OCI-LY3 (cell line): ENCODE data around the gene FAM83E.

ENCODE experiments used
- H2AFZ ChIP-seq: fragments of 200-600, 300-600 bp; shearing (Covaris generic); 2 replicates; pipeline ENCODE4 v1.6.0; 2014; ENCODE audit warnings: antibody characterized with exemption, low read depth, low read length
- H3K27ac ChIP-seq: fragments of 200-600, 300-600 bp; sonication (generic); 2 replicates; pipeline ENCODE4 v1.5.1; 2014; ENCODE audit warnings: mild to moderate bottlenecking, low read length, moderate library complexity, mixed read lengths
- H3K27me3 ChIP-seq: fragments of 200-600, 300-600 bp; sonication (generic); 2 replicates; pipeline ENCODE4 v1.6.1; 2014; ENCODE audit warnings: low read depth, low read length, mixed read lengths
- H3K36me3 ChIP-seq: fragments of 200-600, 300-600 bp; sonication (generic); replicated peaks from 2 replicates; pipeline ENCODE3; 2014; ENCODE audit warnings: low read depth, low read length, mixed read lengths
- H3K4me1 ChIP-seq: fragments of 300-600, 200-600 bp; sonication (generic); 2 replicates; pipeline ENCODE4 v1.6.1; 2014; ENCODE audit warnings: low read length, mixed read lengths
- H3K4me2 ChIP-seq: fragments of 200-600, 300-600 bp; sonication (generic); 2 replicates; pipeline ENCODE4 v1.6.1; 2014; ENCODE audit warnings: low read length, mixed read lengths
- H3K4me3 ChIP-seq: fragments of 300-600, 200-600 bp; sonication (generic); 2 replicates; pipeline ENCODE4 v1.5.1; 2014; ENCODE audit warnings: antibody characterized with exemption, mild to moderate bottlenecking, low read length, moderate library complexity
- H3K79me2 ChIP-seq: fragments of 300-600, 200-600 bp; shearing (Covaris generic); 2 replicates; pipeline ENCODE4 v1.6.1; 2014; ENCODE audit warnings: mild to moderate bottlenecking, low read length, mixed read lengths
- H3K9ac ChIP-seq: fragments of 300-600, 200-600 bp; shearing (Covaris generic); 2 replicates; pipeline ENCODE4 v1.6.0; 2014; ENCODE audit warnings: mild to moderate bottlenecking, low read length, moderate library complexity
- H3K9me3 ChIP-seq: fragments of 200-600, 300-600 bp; shearing (Covaris generic); 2 replicates; pipeline ENCODE4 v1.6.1; 2014; ENCODE audit warnings: low read length, mixed read lengths; ENCODE audit not compliant: insufficient read depth
- H4K20me1 ChIP-seq: fragments of 200-600, 300-600 bp; sonication (generic); 2 replicates; pipeline ENCODE4 v1.6.1; 2016; ENCODE audit warnings: low read length, mixed read lengths; ENCODE audit not compliant: insufficient read depth
- EZH2phosphoT487 ChIP-seq: fragments of 200-600 bp; shearing (Covaris generic); IDR thresholded peaks from 2 replicates; pipeline ENCODE4 v1.6.1; 2018; ENCODE audit warnings: antibody characterized with exemption, mixed run types, low read depth
- TF ChIP-seq, protein P1 (sequence below): fragments of 200-600, 300-600 bp; sonication (generic); IDR thresholded peaks from 2 replicates; pipeline ENCODE4 v1.5.1; 2014; ENCODE audit warnings: antibody characterized with exemption, low read length, low read depth

The FAM83E gene

DNA sequence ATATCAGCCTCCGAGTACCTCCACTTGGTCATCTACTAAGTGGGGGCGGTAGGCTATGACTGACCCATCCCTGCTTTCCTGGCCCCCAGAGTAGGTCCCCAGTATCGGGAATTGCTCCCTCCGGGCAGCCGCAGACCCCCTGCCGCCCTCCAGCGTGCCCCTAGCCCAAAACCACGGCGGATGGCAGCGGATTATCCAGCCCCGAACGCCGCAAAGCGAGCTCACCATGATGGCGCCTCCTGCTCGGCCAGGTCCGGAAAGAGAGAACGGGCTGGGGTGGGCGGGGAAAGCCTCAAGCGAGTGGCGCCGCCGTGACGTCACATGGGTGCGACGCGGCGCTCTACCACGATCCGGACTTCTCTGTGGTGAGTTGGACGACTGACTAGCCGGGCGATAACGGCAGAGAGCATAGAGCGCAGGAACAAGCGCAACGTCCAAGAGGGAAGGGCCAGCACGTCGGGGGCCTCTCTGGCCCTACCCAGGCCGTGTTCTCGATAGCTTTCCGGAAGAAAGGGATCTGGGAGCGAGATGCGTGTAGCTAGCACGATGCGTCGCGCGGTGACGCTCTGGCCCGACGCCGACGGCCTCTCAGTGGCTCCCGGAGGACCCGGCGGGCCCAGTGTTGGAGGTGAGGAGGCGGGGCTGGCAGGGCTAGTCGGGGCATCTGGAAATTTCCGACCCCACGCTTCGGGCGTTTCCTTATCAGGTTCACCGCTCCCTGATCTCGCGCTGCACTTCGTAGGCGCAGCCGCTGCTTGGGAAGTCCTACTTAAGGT, 4.2 kb upstream of the FAM83E start, which contains the start of the genes RPL18 and SPHK2:
Gene RPL18, minus strand, starts transcription at position 263 of the 776 bp plus-strand sequence. Its CDS starts 35 bp downstream, at position 228.
Gene SPHK2, plus strand, starts transcription at position 591 of the 776 bp plus-strand sequence. CDS start 1,009 bp downstream, outside the sequence.
- Histone ChIP-seq H4K20me1 (peaks cover 45% of the 10 kb centered on the region), H3K36me3 (peaks cover 39% of the 10 kb centered on the region), H3K79me2 (peaks cover 52% of the 10 kb centered on the region), H3K4me3 (peak within 1 kb of the TSS; percentile 96), H3K9ac (peak within 1 kb of the TSS; percentile 99), H3K27ac (peak within 1 kb of the TSS; percentile 74), H3K4me1 (peaks cover 39% of the 10 kb centered on the region), H3K4me2 (peak within 1 kb of the TSS; percentile 98), H3K27me3 (no peaks in the 10 kb centered on the region), H3K9me3 (no peaks in the 10 kb centered on the region), H2AFZ (peak within 1 kb of the TSS; percentile 59; the same call in 1 of the 2 replicates)
- TF ChIP-seq EZH2phosphoT487: no peak
- TF ChIP-seq, protein P1, sequence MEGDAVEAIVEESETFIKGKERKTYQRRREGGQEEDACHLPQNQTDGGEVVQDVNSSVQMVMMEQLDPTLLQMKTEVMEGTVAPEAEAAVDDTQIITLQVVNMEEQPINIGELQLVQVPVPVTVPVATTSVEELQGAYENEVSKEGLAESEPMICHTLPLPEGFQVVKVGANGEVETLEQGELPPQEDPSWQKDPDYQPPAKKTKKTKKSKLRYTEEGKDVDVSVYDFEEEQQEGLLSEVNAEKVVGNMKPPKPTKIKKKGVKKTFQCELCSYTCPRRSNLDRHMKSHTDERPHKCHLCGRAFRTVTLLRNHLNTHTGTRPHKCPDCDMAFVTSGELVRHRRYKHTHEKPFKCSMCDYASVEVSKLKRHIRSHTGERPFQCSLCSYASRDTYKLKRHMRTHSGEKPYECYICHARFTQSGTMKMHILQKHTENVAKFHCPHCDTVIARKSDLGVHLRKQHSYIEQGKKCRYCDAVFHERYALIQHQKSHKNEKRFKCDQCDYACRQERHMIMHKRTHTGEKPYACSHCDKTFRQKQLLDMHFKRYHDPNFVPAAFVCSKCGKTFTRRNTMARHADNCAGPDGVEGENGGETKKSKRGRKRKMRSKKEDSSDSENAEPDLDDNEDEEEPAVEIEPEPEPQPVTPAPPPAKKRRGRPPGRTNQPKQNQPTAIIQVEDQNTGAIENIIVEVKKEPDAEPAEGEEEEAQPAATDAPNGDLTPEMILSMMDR: no peak

DNA sequence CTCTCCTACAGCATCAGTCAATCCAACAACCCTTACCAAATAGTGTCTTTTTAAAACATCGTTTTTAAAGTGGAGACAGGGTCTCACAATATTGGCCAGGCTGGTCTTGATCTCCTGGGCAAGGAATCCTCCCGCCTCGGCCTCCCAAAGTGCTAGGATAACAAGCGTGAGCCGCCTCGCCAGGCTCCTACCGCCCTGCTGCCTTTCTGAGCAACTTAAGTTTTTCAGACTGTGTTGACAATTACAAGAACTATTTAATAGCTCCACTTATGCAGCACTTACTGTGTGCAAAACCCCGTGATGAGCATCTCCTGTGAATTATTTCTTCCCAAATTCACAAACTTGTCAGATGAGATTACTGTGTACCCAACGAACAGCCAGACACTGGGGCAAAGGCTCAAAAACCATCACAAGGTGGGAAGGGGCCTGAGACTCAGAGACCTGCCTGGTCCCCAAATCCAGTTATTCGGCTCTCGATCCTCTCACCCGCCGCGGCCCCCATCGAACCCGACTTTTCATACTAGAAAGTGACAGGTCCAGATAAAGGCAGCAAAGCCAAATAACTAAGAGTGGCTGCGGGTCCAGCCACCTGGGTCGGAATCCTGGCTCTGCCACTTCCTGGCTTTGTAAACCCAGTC, 3.5 kb upstream of the FAM83E start:
- Histone ChIP-seq H3K27ac (peak overlapping the region; percentile 62), H2AFZ (no peak overlapping the region), H3K9me3 (no peaks in the 10 kb centered on the region), H3K9ac (peak overlapping the region; percentile 99), H3K4me1 (peaks cover 34% of the 10 kb centered on the region), H3K27me3 (no peaks in the 10 kb centered on the region), H3K4me2 (peak overlapping the region; percentile 98), H3K4me3 (peak overlapping the region; percentile 96), H3K79me2 (peaks cover 48% of the 10 kb centered on the region), H4K20me1 (peaks cover 46% of the 10 kb centered on the region), H3K36me3 (peaks cover 39% of the 10 kb centered on the region)
- TF ChIP-seq EZH2phosphoT487: no peak
- TF ChIP-seq, protein P1: no peak

DNA sequence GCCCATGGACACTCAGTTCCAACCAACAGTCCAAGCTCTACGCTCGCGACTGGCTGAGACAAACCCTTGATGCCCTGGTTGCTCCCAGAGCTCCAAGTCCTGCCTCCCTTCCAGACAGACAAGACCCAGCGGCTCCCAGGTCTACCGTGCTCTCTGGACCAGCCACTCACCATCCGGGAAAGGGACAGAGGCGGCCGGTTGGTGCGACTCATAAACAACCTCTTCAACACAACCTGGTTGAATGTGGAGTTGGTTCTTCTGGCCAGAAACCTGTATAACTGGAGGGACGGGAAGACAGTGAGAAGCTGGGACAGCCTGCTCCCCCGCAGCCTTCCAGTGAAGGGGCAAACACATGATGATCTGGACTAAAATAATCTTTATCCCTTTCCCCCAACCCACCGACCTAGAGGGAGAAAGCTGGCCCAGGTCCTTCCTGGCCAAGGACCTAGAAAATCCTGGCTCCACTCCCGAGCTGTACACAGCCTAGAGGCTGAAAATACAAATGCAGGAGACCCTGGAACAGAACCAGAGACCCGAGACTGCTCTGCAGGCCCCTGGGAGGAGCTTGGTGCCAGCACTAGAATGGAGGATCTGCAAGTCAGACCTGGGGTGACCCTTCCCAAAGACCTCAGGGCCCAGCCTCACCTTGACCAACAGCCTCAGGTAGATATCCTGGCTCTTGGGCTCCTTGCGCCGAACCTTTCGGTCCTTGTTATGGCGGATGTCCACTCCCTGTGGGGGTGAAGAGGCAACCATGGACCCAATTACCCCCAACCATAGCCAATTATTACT, 2.5 kb upstream of the FAM83E start:
- H3K36me3 ChIP-seq: peaks cover 39% of the 10 kb centered on the region
- peaks cover 46% of the 10 kb centered on the region for H3K79me2 ChIP-seq
- no peak overlapping the region for H2AFZ ChIP-seq
- no peak for TF ChIP-seq EZH2phosphoT487
- TF ChIP-seq, protein P1: no peak
- peak overlapping the region; percentile 96 for H3K4me3 ChIP-seq
- no peaks in the 10 kb centered on the region for H3K27me3 ChIP-seq
- peaks cover 28% of the 10 kb centered on the region for H3K4me1 ChIP-seq
- peaks cover 46% of the 10 kb centered on the region for H4K20me1 ChIP-seq
- peak overlapping the region; percentile 98 for H3K4me2 ChIP-seq
- peak overlapping the region; percentile 99 for H3K9ac ChIP-seq
- H3K9me3 ChIP-seq: no peaks in the 10 kb centered on the region
- H3K27ac ChIP-seq: peak overlapping the region; percentile 62
